Fibroblast of skin of abdomen (primary cell): ENCODE data around the gene RHBDD1.

Source experiments
- DNase-seq: peaks from one replicate; pipeline ENCODE4 v3.0.0-alpha.2; 2013

RHBDD1 gene

GRCh38 chr2:226847090-226847489 is 11.2 kb downstream of the RHBDD1 start:
- DNase-seq, result no peak

DNA sequence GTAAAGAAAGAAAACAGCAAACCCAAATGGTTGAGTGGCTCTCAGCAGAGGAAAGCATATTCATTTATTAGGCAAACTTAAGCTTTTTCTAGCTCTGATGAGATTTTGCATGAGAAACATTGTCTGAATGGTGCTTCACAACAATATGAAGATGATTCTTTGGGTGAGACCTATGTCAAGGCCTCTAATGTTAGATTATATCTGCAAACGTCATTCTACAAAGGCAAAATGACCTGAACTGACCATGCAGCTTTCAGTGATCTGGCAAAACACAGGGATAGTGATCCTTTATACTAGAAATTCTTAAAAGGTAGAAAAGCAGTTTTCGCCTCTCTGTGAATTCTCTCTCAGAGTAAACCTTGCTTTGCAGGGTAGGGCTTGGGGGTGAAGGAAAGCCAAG is 11.7 kb downstream of the RHBDD1 start:
- no peak for DNase-seq

DNA sequence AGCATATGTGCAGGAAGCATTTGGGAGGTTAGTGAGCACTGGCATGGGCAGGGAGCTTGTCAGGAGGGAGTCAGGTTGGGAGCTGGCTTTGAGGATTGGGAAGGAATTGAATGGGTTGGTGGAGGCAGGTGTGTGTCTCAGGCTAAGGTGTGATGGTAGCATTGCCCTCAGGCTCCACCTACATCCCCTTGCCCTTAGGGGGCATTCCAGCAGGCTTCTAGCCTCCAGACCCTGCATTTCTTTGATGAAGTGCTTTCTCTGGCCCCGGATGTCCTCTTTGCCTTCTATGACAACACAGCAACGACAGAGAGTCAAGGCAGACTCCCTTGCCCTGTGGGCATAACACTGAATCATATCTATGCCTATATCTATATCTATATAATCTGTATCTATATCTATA is 13.5 kb downstream of the RHBDD1 start:
- no peak for DNase-seq

DNA sequence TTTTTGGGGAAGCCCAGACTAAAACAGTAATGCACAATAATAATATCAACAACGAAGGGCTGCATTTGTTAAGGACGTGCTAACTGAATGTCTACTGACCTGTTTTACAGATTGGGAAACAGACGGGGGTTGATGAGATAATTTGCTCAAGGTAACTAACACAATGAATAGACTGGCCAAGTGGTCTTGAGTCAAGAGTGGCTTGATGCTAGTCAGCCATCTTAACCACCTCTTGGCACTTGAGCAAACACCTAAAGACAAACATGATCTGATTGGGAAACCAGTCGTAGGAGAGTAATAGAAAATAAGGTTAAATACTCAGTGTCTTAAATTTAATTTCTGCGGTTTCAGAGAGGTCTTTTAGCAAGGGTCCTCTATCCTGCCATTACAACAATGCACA is 14.2 kb downstream of the RHBDD1 start:
- DNase-seq, result no peak

- DNase-seq, result no peak
Measured at GRCh38 chr2:226855787-226856186, 19.9 kb downstream of the RHBDD1 start.

GRCh38 chr2:226860087-226860486 is 24.2 kb downstream of the RHBDD1 start:
- no peak for DNase-seq

DNA sequence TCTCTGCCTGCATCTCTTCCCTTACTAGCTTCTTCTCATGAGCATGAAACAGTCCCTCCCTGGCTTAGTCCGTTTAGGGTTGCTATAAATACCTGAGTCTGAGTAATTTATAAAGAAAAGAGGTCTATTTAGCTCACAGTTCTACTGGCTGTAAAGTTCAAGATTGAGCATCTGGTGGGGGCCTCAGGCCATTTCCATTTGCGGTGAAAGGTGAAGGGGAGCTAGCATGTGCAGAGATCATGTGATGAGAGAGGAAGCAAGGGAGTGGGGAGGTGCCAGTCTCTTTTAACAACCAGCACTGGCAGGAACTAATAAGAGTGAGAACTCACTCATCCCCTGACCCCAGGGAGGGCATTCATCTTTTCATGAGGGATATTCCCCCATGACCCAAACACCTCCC is 26.8 kb downstream of the RHBDD1 start:
- DNase-seq, result no peak

GRCh38 chr2:226865273-226865672 is 29.4 kb downstream of the RHBDD1 start:
- no peak for DNase-seq

- no peak for DNase-seq
Measured at GRCh38 chr2:226865710-226866109, 29.9 kb downstream of the RHBDD1 start.

DNA sequence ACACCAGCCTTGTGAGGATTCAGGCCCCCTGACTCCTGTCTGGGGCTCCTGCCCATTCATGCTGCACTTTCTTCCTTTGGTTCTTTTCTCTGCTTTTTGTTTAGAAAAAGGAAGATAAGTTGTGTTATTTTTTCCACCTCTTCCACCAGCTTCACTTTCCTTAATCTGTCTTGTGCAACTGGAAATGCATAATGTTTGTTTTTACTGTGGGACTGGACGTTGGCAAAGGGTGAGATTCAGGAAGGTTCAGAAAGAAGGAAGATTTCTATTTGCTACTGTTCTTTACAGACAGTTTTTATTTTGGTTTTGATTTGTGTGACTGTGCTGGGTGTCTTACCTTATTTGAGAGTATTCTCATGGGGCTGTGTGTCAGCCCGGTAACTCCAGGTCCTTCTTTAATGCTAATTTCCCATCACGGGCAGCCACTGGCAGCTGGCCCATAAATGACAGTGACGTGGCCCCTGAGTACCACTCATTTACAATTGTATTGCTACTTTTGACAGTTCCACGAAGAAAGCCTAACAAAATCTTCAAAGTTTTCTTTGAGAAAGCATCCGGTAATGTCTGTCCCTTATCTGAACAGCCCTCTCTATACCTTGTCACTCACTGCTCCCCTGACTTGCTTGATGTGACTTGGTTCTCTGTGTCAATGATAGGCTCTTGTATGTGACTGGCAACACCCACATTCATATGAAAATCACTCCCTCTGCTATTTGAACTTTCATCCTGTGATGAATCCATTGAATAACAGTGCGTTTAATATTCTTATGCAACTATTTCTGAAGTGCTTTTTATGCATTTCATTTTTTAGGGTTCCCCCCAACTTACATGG is 32.7 kb downstream of the RHBDD1 start:
- DNase-seq, result no peak

DNA sequence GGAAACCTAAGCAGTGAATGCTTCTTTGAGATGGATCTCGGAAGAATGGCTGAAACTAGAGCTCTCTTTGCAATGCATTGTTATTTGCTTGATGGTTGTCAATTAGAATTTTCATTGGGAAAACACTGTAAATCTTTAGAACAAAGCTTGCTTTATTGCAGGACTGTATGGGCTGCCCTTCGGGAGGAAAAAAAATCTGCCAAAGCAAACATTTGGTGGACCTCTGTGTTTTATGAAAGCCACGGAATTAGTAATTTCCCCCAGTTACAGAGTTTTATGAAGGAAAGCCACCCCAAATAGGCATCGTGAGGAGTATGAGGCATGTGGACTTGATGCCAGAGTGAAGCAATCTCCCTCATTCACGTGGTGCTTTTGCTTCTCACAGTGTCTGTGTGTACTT is 33.5 kb downstream of the RHBDD1 start:
- DNase-seq, result no peak

DNA sequence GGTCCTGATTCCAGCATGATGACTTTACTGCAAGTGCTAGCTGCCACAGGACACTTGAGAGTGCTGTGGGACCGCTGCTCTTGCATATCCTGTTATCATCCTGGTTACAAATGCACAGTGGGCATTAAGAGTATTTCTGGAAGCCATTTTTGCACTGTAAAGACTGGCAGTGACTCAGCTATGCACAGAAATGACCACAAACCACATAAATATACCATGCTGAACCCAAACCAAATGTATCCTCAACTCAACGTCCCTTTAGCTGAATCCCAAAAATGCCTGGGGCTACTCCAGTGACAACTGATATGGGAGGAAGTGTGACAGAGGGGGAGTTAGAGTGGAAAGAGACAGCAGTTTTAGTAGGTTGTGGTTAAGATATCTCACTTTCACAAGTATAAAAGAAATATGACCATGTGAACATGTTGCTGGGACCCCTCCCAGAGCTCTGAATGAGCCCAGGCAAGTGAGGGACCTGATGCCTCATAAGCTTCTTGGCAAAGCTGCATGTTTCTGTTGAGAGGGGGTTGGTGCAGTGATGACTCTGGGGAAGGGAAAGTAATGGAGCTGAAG is 37.3 kb downstream of the RHBDD1 start:
- peak; percentile 47 for DNase-seq

GRCh38 chr2:226873826-226874225 is 38.0 kb downstream of the RHBDD1 start:
- DNase-seq, result no peak

GRCh38 chr2:226874749-226875148 is 38.9 kb downstream of the RHBDD1 start:
- no peak for DNase-seq

GRCh38 chr2:226875438-226876225 is 39.8 kb downstream of the RHBDD1 start:
- DNase-seq, result no peak

DNA sequence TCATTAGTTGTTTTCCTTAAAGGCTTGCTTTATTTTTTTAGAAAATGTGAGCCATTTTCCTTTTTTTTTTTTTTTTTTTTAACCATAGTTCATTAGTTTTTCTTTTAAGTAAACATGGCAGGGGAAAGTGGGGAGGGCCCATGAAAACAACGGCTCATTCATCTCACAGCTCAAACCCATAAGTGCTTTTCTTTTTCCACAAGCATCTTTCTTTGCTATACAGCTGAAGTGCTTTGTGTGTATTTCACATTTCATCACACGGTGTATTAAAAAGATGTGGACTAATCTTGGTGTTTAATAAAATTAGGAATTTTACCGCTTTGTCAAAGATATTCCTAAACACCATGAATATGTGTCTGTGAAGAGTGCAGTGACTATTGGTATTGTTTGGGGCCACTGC is 41.6 kb downstream of the RHBDD1 start:
- DNase-seq, result no peak

DNA sequence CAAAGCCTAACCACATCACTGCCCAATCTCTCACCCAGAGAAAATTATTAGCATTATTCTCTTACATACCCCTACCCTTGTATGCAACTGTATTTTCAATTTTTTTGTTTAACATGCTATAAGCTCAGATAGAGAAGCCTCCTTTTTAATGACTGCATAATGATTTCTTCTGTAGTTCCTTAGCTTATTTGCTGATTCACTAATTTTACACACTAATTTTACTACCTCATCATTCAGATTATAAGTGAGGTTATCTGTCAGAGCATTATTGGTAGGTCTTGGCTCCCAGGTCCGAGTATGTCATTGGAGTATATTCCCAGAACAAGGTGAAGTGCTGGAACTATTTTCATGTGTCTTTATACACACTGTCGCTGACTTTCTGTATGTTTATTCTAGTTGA is 45.4 kb downstream of the RHBDD1 start:
- DNase-seq, result no peak

DNA sequence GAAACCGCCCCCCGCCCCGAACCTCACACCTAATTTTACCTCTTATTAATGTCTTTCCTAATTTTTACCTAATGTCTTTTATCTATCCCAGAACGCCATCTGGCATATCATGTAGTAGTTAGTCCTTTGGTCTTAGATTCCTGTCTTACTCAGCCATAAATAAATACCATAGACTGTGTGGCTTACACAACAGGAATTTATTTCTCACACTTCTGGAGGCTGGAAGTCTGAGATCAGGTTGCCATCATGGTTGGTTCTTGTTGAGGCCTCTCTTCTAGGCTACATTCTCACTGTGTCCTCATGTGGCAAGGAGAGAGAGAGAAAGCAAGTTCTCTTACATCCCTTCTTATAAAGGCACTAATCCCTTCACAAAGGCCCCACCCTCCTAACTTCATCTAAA is 46.8 kb downstream of the RHBDD1 start:
- DNase-seq, result peak; percentile 25

DNA sequence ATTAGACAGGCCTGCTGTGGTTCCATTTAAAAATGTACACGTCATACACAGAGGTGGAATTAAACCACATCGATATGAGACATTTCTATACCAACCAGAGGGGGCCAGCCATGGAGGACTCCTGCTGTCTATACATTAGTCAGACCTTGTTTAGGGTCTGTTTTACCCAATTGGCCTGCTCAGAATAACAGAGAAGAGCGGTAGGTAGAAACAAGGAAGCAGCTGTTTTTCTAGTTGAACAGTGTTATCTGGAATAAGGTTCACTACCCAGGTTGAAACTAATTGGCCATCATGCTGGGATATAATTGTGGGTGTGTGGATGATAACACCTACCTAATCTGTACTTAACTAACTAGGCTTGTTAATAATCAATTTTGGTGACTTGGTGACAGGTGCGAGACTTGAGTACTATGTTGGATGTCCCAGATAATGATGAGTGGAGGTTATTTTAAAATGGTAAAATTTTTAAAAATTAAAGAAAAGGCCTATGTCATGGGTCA is 47.5 kb downstream of the RHBDD1 start:
- no peak for DNase-seq

- DNase-seq, result no peak
Measured at GRCh38 chr2:226884166-226884565, 48.3 kb downstream of the RHBDD1 start.

- no peak for DNase-seq
Measured at GRCh38 chr2:226885769-226886435, 50.0 kb downstream of the RHBDD1 start.

DNA sequence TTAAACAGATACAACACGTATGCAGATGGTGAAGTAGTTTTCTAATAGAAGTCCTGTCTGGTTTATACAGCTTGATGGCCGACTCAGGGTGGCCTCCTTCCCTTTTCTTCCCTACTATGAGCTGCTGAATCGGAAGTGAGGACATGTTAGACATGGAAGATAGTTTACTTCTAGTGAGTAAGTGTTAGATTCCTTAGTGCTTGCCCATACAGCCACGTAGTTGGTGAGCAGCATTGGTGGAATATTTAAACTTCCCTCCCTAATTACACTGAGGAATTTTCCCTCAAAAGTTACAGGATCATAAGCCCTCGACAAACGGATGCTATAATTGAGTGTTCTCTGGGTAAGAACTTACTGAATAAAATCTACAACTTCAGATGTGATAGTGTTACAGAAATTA is 52.1 kb downstream of the RHBDD1 start:
- peak; percentile 80 for DNase-seq
